HL-60/S4 treated with retinoic acid at 250 ng/mL for 4 days and 3 days (cell line): ENCODE data around the gene ARHGAP8.
"Not testable (repeated sequence)": the region's sequence is repeated elsewhere in the genome, so short reads cannot be mapped to it uniquely, and the experiment has no call there.

Experiments
- in situ Hi-C: fragments of 300-500 bp; cut with MboI; formaldehyde crosslinking; loops from 2 replicates; pipeline ENCODE4 v1.7.0; 2022; ENCODE audit warnings: low sequenced_read_pairs

ARHGAP8 gene

GRCh38 chr22:44901301-44901700 lies 148.9 kb downstream of the ARHGAP8 start:
- in situ Hi-C loops: no loop called here

- in situ Hi-C loops: not testable (repeated sequence)
Measured at GRCh38 chr22:44903164-44903563, 150.8 kb downstream of the ARHGAP8 start.

GRCh38 chr22:44904492-44905152 lies 152.2 kb downstream of the ARHGAP8 start:
- in situ Hi-C loops: not testable (repeated sequence)

GRCh38 chr22:44906248-44906936 lies 154.0 kb downstream of the ARHGAP8 start:
- in situ Hi-C loops: no loop called here

GRCh38 chr22:44906999-44907644 lies 154.7 kb downstream of the ARHGAP8 start:
- in situ Hi-C loops: no loop called here

- in situ Hi-C loops: no loop called here
Measured at GRCh38 chr22:44907765-44908737, 155.7 kb downstream of the ARHGAP8 start.

- in situ Hi-C loops: no loop called here
Measured at GRCh38 chr22:44909241-44909640, 156.9 kb downstream of the ARHGAP8 start.
